Caco-2 (cell line): Measurements from ENCODE around the gene MSMB. TPM values are rescaled to one million over a fixed set of nuclear protein-coding genes. Genes with fewer than 3 reads are reported as not detected.
"Not testable (repeated sequence)": the region's sequence is repeated elsewhere in the genome, so short reads cannot be mapped to it uniquely, and the experiment has no call there.

Experiments used
- BruUV-seq: library from RNA; stranded (reverse); fragments of 400-500 nt; replicated peaks from 2 replicates; lab custom pipeline; 2021; lab: Mats Ljungman, UMichigan
- CTCF ChIA-PET: fragments of 300-600 bp; sonication (Branson Sonifier 250); formaldehyde crosslinking; loops from one replicate; lab custom pipeline; 2022; ENCODE audit warnings: antibody characterized with exemption; lab: Charles Lee
- POLR2A ChIA-PET: fragments of 300-600 bp; sonication (Branson Sonifier 250); formaldehyde crosslinking; loops from one replicate; lab custom pipeline; 2022; ENCODE audit warnings: antibody characterized with exemption; lab: Charles Lee
- DNase-seq, 2 experiments: peaks; one replicate each; pipeline versions ENCODE4 v3.0.0 to v3.0.0-alpha.2; 2020 to 2022
- H3K27me3 ChIP-seq: replicated peaks from 2 replicates; pipeline ENCODE4 v1.6.0; 2011; ENCODE audit warnings: low read length; ENCODE audit not compliant: control insufficient read depth, insufficient read depth
- H3K36me3 ChIP-seq: 2 replicates; pipeline ENCODE4 v1.5.1; 2011; ENCODE audit warnings: low read length; ENCODE audit not compliant: control insufficient read depth, insufficient read depth
- H3K4me1 ChIP-seq: fragments of 250-450 bp; sonication (Bioruptor Pico); 2 replicates; pipeline ENCODE4 v1.5.1; 2020; ENCODE audit warnings: mild to moderate bottlenecking
- H3K4me3 ChIP-seq: 2 replicates; pipeline ENCODE4 v1.5.1; 2011; ENCODE audit warnings: low read depth, mild to moderate bottlenecking, control low read depth, low read length
- H3K9me3 ChIP-seq: fragments of 250-450 bp; sonication (Bioruptor Pico); 2 replicates; pipeline ENCODE4 v1.5.1; 2020; ENCODE audit warnings: mild to moderate bottlenecking, moderate library complexity
- H3K27ac Mint-ChIP-seq: one replicate; pipeline ENCODE4 v1.8.0; 2022; ENCODE audit warnings: mixed read lengths; ENCODE audit not compliant: unreplicated experiment
- H3K27me3 Mint-ChIP-seq: one replicate; pipeline ENCODE4 v1.8.0; 2022; ENCODE audit warnings: mixed read lengths; ENCODE audit not compliant: insufficient read depth, unreplicated experiment
- H3K36me3 Mint-ChIP-seq: one replicate; pipeline ENCODE4 v1.8.0; 2022; ENCODE audit warnings: mild to moderate bottlenecking, mixed read lengths; ENCODE audit not compliant: insufficient read depth, unreplicated experiment
- H3K4me1 Mint-ChIP-seq: one replicate; pipeline ENCODE4 v1.8.0; 2022; ENCODE audit warnings: low read depth, mixed read lengths; ENCODE audit not compliant: unreplicated experiment
- H3K4me3 Mint-ChIP-seq: one replicate; pipeline ENCODE4 v1.8.0; 2022; ENCODE audit warnings: mild to moderate bottlenecking, moderate library complexity, mixed read lengths; ENCODE audit not compliant: unreplicated experiment
- H3K9me3 Mint-ChIP-seq: one replicate; pipeline ENCODE4 v1.8.0; 2022; ENCODE audit warnings: mixed read lengths; ENCODE audit not compliant: unreplicated experiment
- CTCF ChIP-seq, 2 experiments: fragments of 200-600 bp in 1 of 2; IDR thresholded peaks; 1 replicate in 1 of 2; 2 replicates in 1 of 2; pipeline versions ENCODE4 v1.5.1 to v1.8.0; 2011 to 2022; ENCODE audit warnings: antibody characterized with exemption in 1 of 2, control low read depth in 1 of 2, inconsistent platforms in 1 of 2, low read depth in 1 of 2, low read length in 1 of 2, mild to moderate bottlenecking in 1 of 2, moderate library complexity in 1 of 2; ENCODE audit not compliant: insufficient read depth in 1 of 2, severe bottlenecking in 1 of 2, unreplicated experiment in 1 of 2
- intact Hi-C: fragments of 100-400 bp; cut with micrococcal nuclease; formaldehyde crosslinking; loops from one replicate; pipeline ENCODE4 v1.10.0; 2022; ENCODE audit not compliant: unreplicated experiment
- total RNA-seq: library from RNA; stranded (reverse); gene quantifications from 2 replicates; pipeline ENCODE4 v1.2.3, GENCODE V29; 2022

Gene MSMB
- total RNA-seq, 1 experiment from 2014 or later, result 0.84 TPM

- no peaks in the 10 kb centered on the region for H3K27me3 Mint-ChIP-seq
- H3K27me3 ChIP-seq, result no peaks in the 10 kb centered on the region
- H3K36me3 ChIP-seq, result peaks cover 6% of the 10 kb centered on the region; the same call in 1 of the 2 replicates
- H3K4me1 ChIP-seq, result peaks cover 27% of the 10 kb centered on the region
- BruUV-seq, result no TSS peak
- no peak for TF ChIP-seq CTCF (IDR thresholded peaks at IDR 0.05; ENCODE audit: insufficient read depth in 1 of 2, low read depth in 1 of 2, low read length in 1 of 2, severe bottlenecking in 1 of 2, unreplicated experiment in 1 of 2)
- H3K9me3 ChIP-seq, result no peaks in the 10 kb centered on the region; the same call in 1 of the 2 replicates
- intact Hi-C loops, result no loop called here
- H3K36me3 Mint-ChIP-seq, result peaks cover 90% of the 10 kb centered on the region
- POLR2A ChIA-PET, result no interaction called here
- H3K27ac Mint-ChIP-seq, result no peak overlapping the region
- peaks cover 31% of the 10 kb centered on the region for H3K4me1 Mint-ChIP-seq
- DNase-seq, result no peak
- H3K4me3 ChIP-seq, result no peak overlapping the region
- H3K4me3 Mint-ChIP-seq, result no peak overlapping the region
- CTCF ChIA-PET, result interaction anchor here (0.6 to 1.3 kb wide), 2 partner anchors 15 to 22 kb away, joined by 3 to 6 read pairs; no protein-coding TSS in a partner anchor
- H3K9me3 Mint-ChIP-seq, result peaks cover 11% of the 10 kb centered on the region
Measured at GRCh38 chr10:46001187-46001756, 44.8 kb downstream of the MSMB start.

- Mint-ChIP-seq H3K9me3 (peaks cover 11% of the 10 kb centered on the region), H3K27ac (no peak overlapping the region), H3K27me3 (no peaks in the 10 kb centered on the region), H3K4me3 (no peak overlapping the region), H3K4me1 (peaks cover 31% of the 10 kb centered on the region), H3K36me3 (peaks cover 83% of the 10 kb centered on the region)
- ChIA-PET POLR2A (no interaction called here), CTCF (no interaction called here)
- Histone ChIP-seq H3K4me3 (no peak overlapping the region), H3K36me3 (peaks cover 6% of the 10 kb centered on the region; the same call in 1 of the 2 replicates), H3K27me3 (no peaks in the 10 kb centered on the region), H3K9me3 (no peaks in the 10 kb centered on the region; the same call in 1 of the 2 replicates), H3K4me1 (peaks cover 27% of the 10 kb centered on the region)
- no TSS peak for BruUV-seq
- DNase-seq, result no peak
- no peak for TF ChIP-seq CTCF (IDR thresholded peaks at IDR 0.05; ENCODE audit: insufficient read depth in 1 of 2, low read depth in 1 of 2, low read length in 1 of 2, severe bottlenecking in 1 of 2, unreplicated experiment in 1 of 2)
- intact Hi-C loops, result no loop called here
Measured at GRCh38 chr10:46000538-46000937, 45.5 kb downstream of the MSMB start.

- intact Hi-C loops, result loop anchor here (2.0 kb wide), 1 partner anchor 23 kb away; no protein-coding TSS in a partner anchor
- H3K27ac Mint-ChIP-seq, H3K27me3 ChIP-seq, H3K36me3 ChIP-seq, POLR2A ChIA-PET, H3K27me3 Mint-ChIP-seq, BruUV-seq, CTCF ChIA-PET, DNase-seq, H3K9me3 ChIP-seq, H3K4me3 ChIP-seq, H3K4me3 Mint-ChIP-seq: not testable (repeated sequence)
- peaks cover 31% of the 10 kb centered on the region for H3K4me1 Mint-ChIP-seq
- peaks cover 27% of the 10 kb centered on the region for H3K4me1 ChIP-seq
- peaks cover 77% of the 10 kb centered on the region for H3K36me3 Mint-ChIP-seq
- H3K9me3 Mint-ChIP-seq, result peaks cover 11% of the 10 kb centered on the region
Measured at GRCh38 chr10:45999955-46000354, 46.1 kb downstream of the MSMB start.
